IMR-90 (cell line): ENCODE measurements around the gene CSNK1D. TPM values are rescaled to one million over a fixed set of nuclear protein-coding genes. Genes with fewer than 3 reads are reported as not detected.

Experiments used
- ATAC-seq: fragments of 200-7000 bp; cut with Tn5 transposase; 2 replicates; pipeline ENCODE4 v1.9.1; 2020; ENCODE audit warnings: low read depth, mild to moderate bottlenecking, moderate library complexity
- BruUV-seq: library from RNA; stranded (reverse); fragments of 400-500 nt; replicated peaks from 2 replicates; lab custom pipeline; 2021; lab: Mats Ljungman, UMichigan
- CTCF ChIA-PET: fragments of 300-600 bp; formaldehyde crosslinking; extraction: SDS; loops from one replicate; lab custom pipeline; 2021; ENCODE audit warnings: antibody characterized with exemption; lab: Yijun Ruan, JAX
- POLR2A ChIA-PET: fragments of 300-600 bp; sonication (Branson Sonifier 250); formaldehyde crosslinking; loops from one replicate; lab custom pipeline; 2022; ENCODE audit warnings: antibody characterized with exemption; ENCODE audit not compliant: unreplicated experiment; lab: Charles Lee
- DNase-seq: peaks from one replicate; pipeline ENCODE4 v3.0.0; 2013
- H2AFZ ChIP-seq: replicated peaks from 2 replicates; pipeline ENCODE3; 2013; ENCODE audit warnings: low read length, mild to moderate bottlenecking; ENCODE audit not compliant: poor library complexity
- H2AK5ac ChIP-seq: 2 replicates; pipeline ENCODE4 v1.6.1; 2013; ENCODE audit warnings: low read depth, low read length, inconsistent platforms
- H2AK9ac ChIP-seq: replicated peaks from 2 replicates; pipeline ENCODE3; 2013; ENCODE audit warnings: mild to moderate bottlenecking, low read depth, low read length, moderate library complexity; ENCODE audit not compliant: poor library complexity
- H2BK120ac ChIP-seq: 2 replicates; pipeline ENCODE4 v1.6.1; 2013; ENCODE audit warnings: low read depth, low read length, inconsistent platforms
- H2BK15ac ChIP-seq: 3 replicates; pipeline ENCODE4 v1.6.1; 2013; ENCODE audit warnings: low read depth, low read length, inconsistent platforms
- H2BK20ac ChIP-seq: 2 replicates; pipeline ENCODE4 v1.6.1; 2013; ENCODE audit warnings: low read depth, mild to moderate bottlenecking, inconsistent platforms, low read length, moderate library complexity
- H2BK5ac ChIP-seq: 2 replicates; pipeline ENCODE4 v1.6.1; 2013; ENCODE audit warnings: mild to moderate bottlenecking, low read depth, low read length, inconsistent platforms; ENCODE audit not compliant: poor library complexity, severe bottlenecking
- H3K14ac ChIP-seq: replicated peaks from 2 replicates; pipeline ENCODE4 v1.6.1; 2013; ENCODE audit warnings: low read depth, low read length, inconsistent platforms
- H3K18ac ChIP-seq: 2 replicates; pipeline ENCODE4 v1.6.1; 2013; ENCODE audit warnings: low read depth, low read length, control low read depth
- H3K23ac ChIP-seq: 2 replicates; pipeline ENCODE4 v1.6.1; 2013; ENCODE audit warnings: low read depth, low read length, inconsistent platforms
- H3K27ac ChIP-seq: 2 replicates; pipeline ENCODE4 v1.5.1; 2013; ENCODE audit warnings: mild to moderate bottlenecking, control low read depth, low read length; ENCODE audit not compliant: insufficient read depth
- H3K27me3 ChIP-seq: 2 replicates; pipeline ENCODE4 v1.6.1; 2013; ENCODE audit warnings: low read length; ENCODE audit not compliant: control insufficient read depth, insufficient read depth
- H3K36me3 ChIP-seq: 2 replicates; pipeline ENCODE4 v1.6.1; 2013; ENCODE audit warnings: low read length, mixed read lengths; ENCODE audit not compliant: control insufficient read depth, insufficient read depth
- H3K4ac ChIP-seq: 2 replicates; pipeline ENCODE4 v1.6.1; 2013; ENCODE audit warnings: low read depth, low read length, inconsistent platforms
- H3K4me1 ChIP-seq: 2 replicates; pipeline ENCODE4 v1.6.1; 2013; ENCODE audit warnings: low read length, mixed read lengths; ENCODE audit not compliant: control insufficient read depth, insufficient read depth
- H3K4me2 ChIP-seq: 2 replicates; pipeline ENCODE4 v1.6.1; 2013; ENCODE audit warnings: low read depth, mild to moderate bottlenecking, control low read depth, low read length, moderate library complexity
- H3K4me3 ChIP-seq: 2 replicates; pipeline ENCODE4 v1.5.1; 2013; ENCODE audit warnings: low read depth, mild to moderate bottlenecking, control low read depth, low read length, moderate library complexity; ENCODE audit not compliant: insufficient read depth
- H3K56ac ChIP-seq: 2 replicates; pipeline ENCODE4 v1.6.1; 2013; ENCODE audit warnings: low read length, inconsistent platforms; ENCODE audit not compliant: insufficient read depth; ENCODE audit errors: extremely low read depth
- H3K79me1 ChIP-seq, 2 experiments: 2 replicates each; pipeline ENCODE4 v1.6.1; 2013; ENCODE audit warnings: low read length in 2 of 2, inconsistent platforms in 1 of 2, low read depth in 1 of 2
- H3K9ac ChIP-seq: 2 replicates; pipeline ENCODE4 v1.6.1; 2013; ENCODE audit warnings: low read depth, low read length, control low read depth
- H3K9me1 ChIP-seq: 2 replicates; pipeline ENCODE4 v1.6.1; 2013; ENCODE audit warnings: low read length, inconsistent platforms; ENCODE audit not compliant: insufficient read depth
- H3K9me3 ChIP-seq: 2 replicates; pipeline ENCODE4 v1.6.1; 2013; ENCODE audit warnings: low read length; ENCODE audit not compliant: control insufficient read depth, insufficient read depth
- H4K20me1 ChIP-seq: 2 replicates; pipeline ENCODE4 v1.6.1; 2013; ENCODE audit warnings: low read length, inconsistent platforms; ENCODE audit not compliant: insufficient read depth
- H4K5ac ChIP-seq: 2 replicates; pipeline ENCODE4 v1.6.1; 2013; ENCODE audit warnings: mild to moderate bottlenecking, low read depth, low read length, control low read depth
- H4K8ac ChIP-seq, 2 experiments: 2 replicates each; pipeline ENCODE4 v1.6.1; 2013; ENCODE audit warnings: low read depth in 2 of 2, low read length in 2 of 2, control low read depth in 1 of 2, inconsistent platforms in 1 of 2
- H4K91ac ChIP-seq: 2 replicates; pipeline ENCODE4 v1.6.1; 2013; ENCODE audit warnings: low read depth, low read length, inconsistent platforms; ENCODE audit not compliant: insufficient read depth
- BHLHE40 ChIP-seq: fragments of 150-350 bp; IDR thresholded peaks from 2 replicates; pipeline ENCODE4 v1.6.1; 2016; ENCODE audit warnings: mild to moderate bottlenecking, low read depth, low read length
- CEBPB ChIP-seq: IDR thresholded peaks from 2 replicates; pipeline ENCODE4 v1.6.1; 2012; ENCODE audit warnings: low read depth, low read length, improper control_type of control experiment
- CHD1 ChIP-seq: IDR thresholded peaks from 2 replicates; pipeline ENCODE4 v1.6.1; 2012; ENCODE audit warnings: low read depth, low read length, improper control_type of control experiment
- CTCF ChIP-seq: conservative IDR thresholded peaks from 2 replicates; pipeline ENCODE4 v1.5.1; 2012; ENCODE audit warnings: mild to moderate bottlenecking, low read depth, low read length, improper control_type of control experiment
- ELK1 ChIP-seq: fragments of 150-350 bp; IDR thresholded peaks from 2 replicates; pipeline ENCODE4 v1.6.1; 2016; ENCODE audit warnings: low read depth, mild to moderate bottlenecking, low read length, moderate library complexity, borderline replicate concordance
- FOS ChIP-seq: fragments of 150-350 bp; IDR thresholded peaks from 2 replicates; pipeline ENCODE4 v1.6.1; 2016; ENCODE audit warnings: low read depth, low read length
- MAFK ChIP-seq: IDR thresholded peaks from 2 replicates; pipeline ENCODE4 v1.6.1; 2012; ENCODE audit warnings: low read depth, low read length, improper control_type of control experiment
- MAZ ChIP-seq: IDR thresholded peaks from 2 replicates; pipeline ENCODE4 v1.6.1; 2012; ENCODE audit warnings: low read depth, mild to moderate bottlenecking, low read length, improper control_type of control experiment, moderate library complexity, borderline replicate concordance
- POLR2A ChIP-seq: IDR thresholded peaks from 2 replicates; pipeline ENCODE4 v1.6.1; 2012; ENCODE audit warnings: mild to moderate bottlenecking, low read depth, low read length
- RAD21 ChIP-seq: IDR thresholded peaks from 2 replicates; pipeline ENCODE4 v1.6.1; 2012; ENCODE audit warnings: low read length, improper control_type of control experiment
- RCOR1 ChIP-seq: IDR thresholded peaks from 2 replicates; pipeline ENCODE4 v1.6.1; 2012; ENCODE audit warnings: mild to moderate bottlenecking, low read length, improper control_type of control experiment; ENCODE audit not compliant: insufficient replicate concordance
- SMC3 ChIP-seq: fragments of 150-350 bp; IDR thresholded peaks from 2 replicates; pipeline ENCODE4 v1.6.1; 2016; ENCODE audit warnings: low read depth, mild to moderate bottlenecking, antibody characterized with exemption, low read length, moderate library complexity
- USF2 ChIP-seq: fragments of 150-350 bp; IDR thresholded peaks from 2 replicates; pipeline ENCODE4 v1.6.1; 2017; ENCODE audit warnings: mild to moderate bottlenecking, antibody characterized with exemption, low read length, low read depth
- WGBS, 2 experiments: methylation state at CpG; one replicate each; pipeline versions ENCODE4 v1.1.5 to v1.1.7; 2013; ENCODE audit warnings: missing lambda C conversion rate in 2 of 2; ENCODE audit not compliant: insufficient read length in 1 of 2; ENCODE audit errors: extremely low coverage in 2 of 2; 5-methylcytosine and 5-hydroxymethylcytosine counted together
- dilution Hi-C: fragments of 300-500 bp; cut with HindIII; formaldehyde crosslinking; loops from one replicate; pipeline ENCODE4 v1.14.3; 2018; ENCODE audit warnings: low sequenced_read_pairs; ENCODE audit not compliant: unreplicated experiment
- in situ Hi-C: fragments of 300-500 bp; cut with MboI; formaldehyde crosslinking; loops from 3 replicates; pipeline ENCODE4 v1.14.3; 2019; ENCODE audit warnings: low sequenced_read_pairs, inconsistent platforms, mixed read lengths
- intact Hi-C: fragments of 100-400 bp; cut with micrococcal nuclease; formaldehyde crosslinking; loops from 2 replicates; pipeline ENCODE4 v1.10.0; 2022
- polyA plus RNA-seq, 3 experiments: library from polyadenylated mRNA; depleted of rRNA; stranded (reverse); fragments of >200 nt; gene quantifications; 2 replicates each; pipeline ENCODE4 v1.2.3, GENCODE V29; 2012; ENCODE audit warnings: low replicate concordance in 1 of 3
- total RNA-seq: library from RNA; depleted of rRNA; stranded (reverse); fragments of >200 nt; gene quantifications from 2 replicates; pipeline ENCODE4 v1.2.3, GENCODE V29; 2012

CSNK1D gene
- total and polyA plus RNA-seq, 2 of the 4 experiments (the other 2 are of a cell fraction) = 47.1 to 186 TPM

- H3K27me3 ChIP-seq = no peaks in the 10 kb centered on the region
- peak overlapping the region; percentile 21 for H2BK5ac ChIP-seq
- 66% methylated on average over 20 of the region's 33 CpGs; no CpG with 5 or more reads in 1 of the 2 experiments for WGBS, 2 experiments
- H3K9me1 ChIP-seq = peaks cover 5% of the 10 kb centered on the region; the same call in 1 of the 2 replicates
- H2AK9ac ChIP-seq = peak overlapping the region; percentile 84
- H4K5ac ChIP-seq = no peak overlapping the region
- no peak overlapping the region for H3K23ac ChIP-seq
- peak overlapping the region; percentile 13; the same call in 1 of the 2 replicates for H3K27ac ChIP-seq
- peaks cover 15 to 84% of the 10 kb centered on the region in 2 experiments; a peak in 3 of 4 replicates for H3K79me1 ChIP-seq
- H3K4me3 ChIP-seq = no peak overlapping the region
- DNase-seq (peak; percentile 66), ATAC-seq (0 out of 2 replicates have a peak, but pooled peaks have one; percentile 0)
- 0 out of 4 replicates have a peak overlapping the region, but pooled peaks of 1 of the 2 experiments have one; percentile 4 for H4K8ac ChIP-seq
- peaks cover 100% of the 10 kb centered on the region for H4K20me1 ChIP-seq
- no peak overlapping the region for H2BK15ac ChIP-seq
- ChIA-PET CTCF (no interaction called here), POLR2A (interaction anchor here (0.6 kb wide), 1 partner anchor 16 kb away, joined by 3 read pairs; no protein-coding TSS in a partner anchor)
- no peak overlapping the region for H3K14ac ChIP-seq
- no peaks in the 10 kb centered on the region for H3K9me3 ChIP-seq
- no peak overlapping the region for H4K91ac ChIP-seq
- no peak overlapping the region for H3K4ac ChIP-seq
- H3K36me3 ChIP-seq = peaks cover 66% of the 10 kb centered on the region
- no peak overlapping the region for H3K56ac ChIP-seq
- peak overlapping the region; percentile 24 for H2AFZ ChIP-seq
- no peak overlapping the region for H3K4me2 ChIP-seq
- no peak for TF ChIP-seq MAZ
- no peak for TF ChIP-seq RAD21
- no peak for TF ChIP-seq CEBPB
- TF ChIP-seq BHLHE40 = no peak
- no peak for TF ChIP-seq FOS
- TF ChIP-seq CTCF = no peak
- TF ChIP-seq USF2 = no peak
- no peak for TF ChIP-seq SMC3
- no peak for TF ChIP-seq ELK1
- no peak for TF ChIP-seq CHD1
- TF ChIP-seq RCOR1 = no peak
- no peak for TF ChIP-seq MAFK
- TF ChIP-seq POLR2A = no peak
- peaks cover 60% of the 10 kb centered on the region for H3K4me1 ChIP-seq
- no peak overlapping the region for H3K9ac ChIP-seq
- no peak overlapping the region for H2AK5ac ChIP-seq
- intact Hi-C loops = no loop called here
- H2BK120ac ChIP-seq = no peak overlapping the region
- no peak overlapping the region for H3K18ac ChIP-seq
- no peak overlapping the region for H2BK20ac ChIP-seq
- BruUV-seq = TSS peak; percentile 80
- dilution Hi-C loops = no loop called here
- in situ Hi-C loops = no loop called here
These were observed 34.9 kb downstream of the CSNK1D start for GRCh38 chr17:82238472-82239201.
